Activated T-cell treated with anti-CD3 and anti-CD28 coated beads for 24 hours (primary cell): Measurements from ENCODE around the gene SLC1A4.
"Not testable (repeated sequence)": the region's sequence is repeated elsewhere in the genome, so short reads cannot be mapped to it uniquely, and the experiment has no call there.

ENCODE experiments used
- DNase-seq: peaks from one replicate; pipeline ENCODE4 v3.0.0-alpha.2; 2020; ENCODE audit warnings: low read depth

Gene SLC1A4

DNA sequence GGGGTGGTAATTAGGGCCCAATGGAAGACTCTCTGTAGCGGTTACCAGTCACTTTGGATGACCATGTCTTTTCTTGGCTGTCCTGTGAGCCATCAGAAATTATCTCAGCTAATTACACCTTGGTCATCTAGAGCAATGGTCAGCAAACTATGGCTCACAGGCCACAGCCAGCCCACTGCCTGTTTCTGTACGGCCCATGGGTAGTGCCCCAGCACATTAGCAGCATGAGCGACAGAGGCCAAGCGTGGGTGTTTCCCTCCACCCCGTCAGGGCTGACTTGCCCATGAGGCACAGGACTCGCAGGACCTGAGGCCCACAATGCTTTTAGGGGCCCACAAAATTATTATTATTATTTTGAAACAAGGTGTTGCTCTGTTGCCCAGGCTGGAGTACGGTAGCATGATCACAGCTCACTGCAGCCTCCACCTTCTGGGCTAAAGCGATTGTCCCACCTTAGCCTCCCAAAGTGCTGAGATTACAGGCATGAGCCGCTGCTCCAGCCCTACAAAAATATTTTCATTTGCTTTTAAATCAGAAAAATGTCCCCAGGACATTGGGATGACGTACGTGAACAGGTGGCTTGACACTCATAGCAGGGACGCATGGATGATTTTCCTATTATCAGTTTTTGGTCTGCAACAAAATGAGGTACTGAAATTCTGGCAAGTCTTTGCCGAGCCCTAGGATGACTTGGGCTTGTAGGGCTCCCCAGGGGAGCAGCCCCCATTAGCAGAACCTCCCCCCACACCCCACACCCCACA, 37.7 kb downstream of the SLC1A4 start:
- DNase-seq = no peak

DNA sequence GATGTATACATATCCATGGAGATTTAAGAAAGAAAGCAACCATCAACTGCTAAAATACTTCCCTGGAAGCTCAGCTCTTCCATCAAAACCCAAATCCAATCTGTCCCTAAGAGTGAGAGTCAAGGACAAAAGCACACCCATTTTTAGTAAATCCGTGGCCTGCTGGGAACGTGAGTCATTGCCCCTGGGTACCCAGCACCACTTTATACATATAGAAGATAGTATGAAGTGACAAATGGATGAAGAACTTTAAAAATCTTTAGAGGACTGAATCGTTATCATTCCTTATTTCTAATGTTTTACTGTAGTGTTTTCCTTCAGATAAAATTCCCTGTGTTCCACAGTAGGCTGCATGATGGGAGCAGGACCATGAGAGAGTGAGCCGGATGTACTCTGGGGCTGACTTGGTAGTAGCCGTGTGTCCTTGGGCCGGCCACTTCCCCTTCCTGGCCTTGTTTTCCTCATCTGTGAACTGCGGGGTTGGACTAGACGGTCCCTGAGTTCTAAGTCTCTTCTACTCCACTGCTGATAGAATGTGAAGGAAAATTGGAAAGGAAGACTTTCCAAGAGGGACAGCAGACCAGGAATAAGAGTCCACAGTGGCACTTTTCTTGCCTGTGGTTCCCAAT, 38.5 kb downstream of the SLC1A4 start:
- DNase-seq = no peak

DNA sequence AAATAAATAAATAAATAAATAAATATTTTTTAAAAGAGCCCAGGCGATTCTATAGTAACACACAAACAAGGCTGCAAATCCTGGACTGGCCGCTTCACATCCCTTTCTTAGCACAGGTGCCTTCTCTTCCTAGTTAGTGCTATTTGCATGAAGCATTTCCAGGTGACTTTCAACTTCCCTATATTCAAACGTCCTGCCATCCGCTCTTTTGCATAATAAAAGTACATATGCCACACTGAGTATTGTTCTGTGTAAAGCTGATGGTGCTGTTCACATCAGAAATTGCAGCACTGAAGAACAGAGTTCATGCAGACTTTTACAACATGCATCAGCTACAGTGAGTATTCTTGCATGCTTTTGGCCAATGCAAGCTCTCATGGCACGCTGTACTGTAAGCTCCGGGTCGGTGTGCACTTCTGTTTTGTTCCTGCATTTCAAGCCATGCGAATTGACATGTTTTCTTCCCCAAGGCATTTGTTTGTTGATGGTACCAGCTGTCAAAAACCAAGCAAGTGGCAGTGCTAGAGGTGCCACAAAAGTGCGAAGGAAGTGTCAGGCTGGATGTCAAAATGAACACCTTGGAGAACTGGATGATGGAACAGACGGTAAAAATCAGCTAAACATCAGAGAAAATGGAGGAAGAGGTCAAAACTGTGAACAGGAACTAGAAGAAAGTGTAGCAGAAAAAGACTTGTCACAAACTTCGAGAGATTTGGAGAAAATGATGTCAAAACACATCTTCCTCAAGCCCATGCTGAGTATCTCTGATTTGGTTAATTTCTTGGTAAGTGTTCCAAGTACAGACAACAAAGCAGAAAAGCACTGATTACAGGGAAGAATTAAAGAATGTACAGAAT, 41.5 kb downstream of the SLC1A4 start:
- DNase-seq = no peak

DNA sequence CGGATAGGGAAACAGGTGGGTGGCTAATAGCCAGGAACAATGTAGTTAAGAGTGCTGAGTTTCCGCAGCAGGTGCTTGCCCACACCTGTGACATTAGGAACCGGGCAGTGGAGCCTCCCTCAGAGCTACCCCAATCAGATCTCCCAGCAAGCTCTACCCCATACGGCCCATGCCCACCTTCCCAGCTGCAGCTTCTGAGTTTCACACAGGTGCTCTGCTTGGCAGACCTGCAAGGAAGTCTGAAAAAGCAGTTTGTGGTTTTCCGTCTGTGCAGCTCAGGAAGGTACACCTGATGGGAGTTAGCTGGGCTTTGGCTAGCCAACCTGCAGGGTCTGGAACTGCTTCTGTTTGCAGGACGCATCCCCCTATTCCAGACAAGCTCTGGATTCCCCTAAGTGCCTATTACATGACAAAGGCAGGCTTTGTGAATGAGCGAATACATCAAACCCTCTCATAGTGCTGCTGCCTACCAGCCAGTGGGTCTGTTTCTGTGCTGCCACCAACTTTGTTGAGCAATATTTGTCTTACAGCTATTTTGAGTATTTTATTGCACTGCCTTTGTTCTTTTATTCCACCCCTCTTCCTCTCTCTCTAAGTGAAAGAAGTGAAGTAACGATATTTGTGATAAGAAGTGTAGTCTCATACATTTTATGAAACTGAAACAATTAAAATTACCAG, 42.3 kb downstream of the SLC1A4 start:
- DNase-seq = no peak

DNA sequence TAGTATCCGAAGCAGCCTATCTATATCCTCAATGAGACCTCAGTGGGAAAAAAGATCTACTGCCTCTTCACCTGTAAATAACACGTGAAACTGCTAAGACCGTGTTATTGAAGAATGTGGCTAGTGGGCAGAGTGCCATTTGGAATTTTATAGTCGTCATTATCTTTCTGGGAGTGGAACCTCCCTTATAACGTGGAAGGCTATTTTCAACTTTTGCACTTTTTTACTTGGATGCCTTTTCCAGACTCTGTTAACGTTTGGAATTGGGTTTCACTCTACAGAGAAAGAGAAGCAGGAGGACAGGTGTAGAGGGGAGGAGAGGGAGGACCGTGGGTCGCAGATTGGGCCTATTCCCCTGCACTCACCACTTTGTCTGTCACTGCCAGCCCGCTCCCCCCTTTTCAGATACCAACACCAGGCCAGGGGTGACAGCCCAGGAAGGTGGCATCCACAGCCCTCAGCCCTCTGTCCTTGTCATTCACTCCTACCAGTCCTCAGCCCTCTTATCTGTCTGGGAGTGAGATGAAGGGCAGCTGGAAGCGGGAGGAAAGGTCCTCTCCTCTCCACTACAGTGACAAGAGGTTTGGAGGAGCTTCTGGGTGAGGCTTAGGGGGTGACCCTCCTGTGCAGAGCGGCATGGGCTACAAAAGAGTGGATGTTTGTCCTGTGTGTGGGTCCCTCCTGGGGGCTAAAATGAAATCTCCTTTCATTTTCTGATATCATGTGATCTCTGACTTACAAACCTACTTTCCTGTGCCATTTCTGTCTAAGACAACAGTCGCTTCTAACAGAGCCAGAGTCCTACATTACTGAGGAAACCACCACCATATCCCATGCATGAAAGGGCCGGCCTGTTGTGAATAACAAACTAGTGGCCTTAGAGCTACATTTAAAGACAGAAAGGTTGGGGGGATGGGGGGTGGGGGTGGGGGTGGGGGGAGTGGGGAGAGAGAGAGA, 43.1 kb downstream of the SLC1A4 start:
- DNase-seq = no peak

GRCh38 chr2:65033178-65033577, 44.0 kb downstream of the SLC1A4 start:
- no peak for DNase-seq

- DNase-seq = not testable (repeated sequence)
Observed at GRCh38 chr2:65033667-65034066, 44.5 kb downstream of the SLC1A4 start.

- DNase-seq = no peak
Observed at GRCh38 chr2:65035351-65035943, 46.2 kb downstream of the SLC1A4 start.

DNA sequence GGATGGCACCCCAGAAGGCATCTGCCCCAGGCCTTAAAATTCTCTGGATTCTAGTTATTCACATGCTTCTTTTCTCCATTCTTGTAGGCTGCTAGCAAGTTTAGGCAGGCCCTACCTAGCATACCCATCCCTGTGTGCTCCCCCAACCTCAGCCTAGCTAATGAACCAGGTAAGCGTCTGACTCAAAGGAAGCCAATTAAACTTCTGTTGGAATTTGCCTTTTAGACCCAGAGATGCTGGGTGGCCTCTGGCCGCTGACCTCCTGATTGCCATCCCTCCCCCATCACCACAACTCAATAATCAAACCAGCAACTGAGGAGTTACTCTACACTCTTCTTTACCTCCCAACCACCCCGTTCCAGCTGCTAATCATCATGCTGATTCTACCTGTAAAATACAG, 48.0 kb downstream of the SLC1A4 start:
- DNase-seq = no peak

- DNase-seq = no peak
Observed at GRCh38 chr2:65039640-65040039, 50.4 kb downstream of the SLC1A4 start.

- DNase-seq = peak; percentile 63
Observed at GRCh38 chr2:65040400-65041261, 51.4 kb downstream of the SLC1A4 start.

GRCh38 chr2:65043001-65043400, 53.8 kb downstream of the SLC1A4 start:
- no peak for DNase-seq

GRCh38 chr2:65044097-65044735, 55.0 kb downstream of the SLC1A4 start:
- DNase-seq = no peak

DNA sequence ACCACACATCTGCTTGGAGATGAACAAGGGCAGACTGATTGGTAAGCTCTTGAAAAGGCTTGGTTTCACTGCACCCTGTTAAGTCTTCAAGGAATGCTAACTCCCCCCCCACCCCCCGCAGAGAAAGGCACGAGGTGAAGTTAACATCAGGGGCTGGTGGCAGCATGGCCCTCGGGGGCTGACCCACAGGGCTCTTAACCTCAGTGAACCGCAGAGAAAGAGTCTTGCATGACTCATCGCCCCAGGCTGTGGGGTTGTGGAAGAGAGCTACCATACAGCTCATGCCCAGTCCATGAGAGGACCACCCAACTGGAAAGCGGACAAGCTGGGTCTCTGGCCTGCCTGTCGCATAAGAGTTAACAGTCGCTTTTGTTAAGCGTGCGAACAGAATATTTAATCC, 56.5 kb downstream of the SLC1A4 start:
- DNase-seq = no peak

DNA sequence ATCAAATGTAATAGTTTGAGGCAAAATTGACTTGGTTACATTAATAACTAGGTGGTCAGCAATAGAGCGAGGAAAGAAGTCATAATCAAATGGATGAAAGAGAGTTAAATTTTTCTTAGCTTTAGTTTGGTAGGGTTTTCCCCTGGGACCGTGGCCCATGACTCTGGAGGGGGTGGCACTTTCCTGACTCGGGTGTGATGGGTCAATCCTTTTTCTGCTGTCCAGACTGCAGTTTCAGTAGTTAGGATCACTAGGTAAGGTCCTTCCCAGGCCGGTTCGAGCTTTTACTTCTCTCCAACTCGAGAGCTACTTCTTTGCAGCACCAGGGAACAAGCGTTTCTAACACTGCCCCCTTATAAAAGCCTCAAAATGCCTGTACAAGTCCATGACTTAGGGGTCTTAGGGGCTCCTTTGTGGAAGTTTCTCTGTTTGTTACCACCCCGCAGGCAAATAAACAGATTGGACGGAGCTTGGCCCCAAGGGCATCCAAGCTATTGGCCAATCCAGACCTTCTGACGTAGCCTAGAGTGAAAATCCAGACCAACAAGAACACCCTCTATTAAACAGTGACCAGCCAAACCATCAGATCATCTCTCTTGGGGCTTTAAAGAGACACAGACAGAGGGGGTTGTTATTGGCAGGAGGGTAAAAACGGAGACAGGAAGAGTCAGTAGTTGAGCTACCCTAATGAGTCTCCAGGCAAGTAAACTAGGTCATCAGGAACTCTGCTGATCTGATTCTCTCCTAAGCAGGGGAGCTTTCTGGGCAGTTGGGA, 57.6 kb downstream of the SLC1A4 start:
- DNase-seq = no peak

DNA sequence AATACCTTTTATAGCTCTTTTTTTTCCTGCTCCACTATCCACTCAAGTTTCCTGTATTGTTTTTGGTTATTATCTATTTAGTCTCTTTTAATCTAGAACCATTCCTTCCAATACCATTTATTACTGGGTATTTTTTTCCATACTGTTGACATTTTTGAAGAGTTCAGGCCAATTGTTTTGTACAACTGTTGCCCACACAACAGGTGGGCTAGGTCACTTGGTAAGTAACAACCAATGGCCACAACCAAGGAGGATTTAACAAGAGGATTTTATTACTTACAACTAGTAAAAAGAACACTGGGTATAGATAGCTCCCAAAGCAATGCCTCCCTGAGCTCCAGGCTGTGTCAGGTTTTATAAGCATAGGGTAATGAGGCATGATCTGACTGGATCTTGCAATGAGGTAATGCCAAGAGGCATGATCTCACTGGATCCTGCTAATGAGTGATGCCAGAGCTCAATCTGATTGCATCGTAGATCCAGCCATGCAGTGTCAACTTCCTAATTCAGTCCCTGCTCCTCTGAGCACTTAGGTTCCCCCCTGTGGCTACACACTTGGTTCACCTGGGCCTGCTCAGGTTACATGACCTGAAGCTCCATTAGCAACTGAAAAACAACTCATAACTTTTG, 59.9 kb downstream of the SLC1A4 start:
- no peak for DNase-seq

DNA sequence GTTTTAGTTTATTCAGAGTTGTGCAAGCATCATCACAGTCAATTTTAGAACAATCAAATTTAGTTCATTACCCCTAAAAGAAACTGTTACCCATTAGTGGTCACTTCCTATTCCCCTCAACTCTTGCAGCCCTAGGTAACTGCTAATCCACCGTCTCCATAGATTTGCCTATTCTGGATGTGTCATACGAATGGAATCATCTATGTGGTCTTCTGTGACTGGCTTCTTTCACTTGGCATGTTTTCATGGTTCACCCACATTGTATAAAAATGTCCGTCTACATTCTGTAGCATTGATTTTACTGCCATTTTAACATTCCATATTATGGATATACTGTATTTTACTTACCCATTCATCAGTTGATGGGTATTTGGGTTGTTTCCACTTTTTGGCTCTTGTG, 61.7 kb downstream of the SLC1A4 start:
- DNase-seq = no peak

DNA sequence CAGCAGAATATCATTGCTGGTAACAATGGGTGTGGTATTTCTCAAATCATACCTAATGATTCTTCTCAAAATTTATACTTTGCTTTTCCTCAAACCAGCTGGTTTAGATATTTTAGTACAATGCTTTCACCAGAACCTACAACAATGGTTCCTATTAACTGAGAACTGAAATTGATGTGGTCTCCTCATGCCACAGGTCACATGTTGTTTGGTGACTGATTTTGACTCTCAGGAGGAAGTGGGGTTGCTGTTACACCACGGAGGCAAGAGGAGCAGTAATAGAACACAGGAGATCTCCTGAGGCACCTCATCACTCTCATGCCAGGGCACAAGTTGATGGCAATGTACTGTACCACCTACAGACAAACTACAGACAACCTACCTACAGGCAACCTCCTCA, 64.0 kb downstream of the SLC1A4 start:
- DNase-seq = no peak
